HepG2 (cell line): ENCODE measurements around the gene IQCE. TPM values are rescaled to one million over a fixed set of nuclear protein-coding genes. Genes with fewer than 3 reads are reported as not detected.

Source experiments
- CTCF ChIP-seq: sonication (generic); formaldehyde crosslinking; IDR thresholded peaks from 2 replicates; pipeline ENCODE4 v1.5.0; 2020; ENCODE audit warnings: mild to moderate bottlenecking, missing genetic modification reagents, moderate library complexity
- EED ChIP-seq: sonication (generic); formaldehyde crosslinking; IDR thresholded peaks from 2 replicates; pipeline ENCODE4 v1.5.0; 2020; ENCODE audit warnings: mild to moderate bottlenecking, missing genetic modification reagents
- FOXK1 ChIP-seq: sonication (generic); formaldehyde crosslinking; IDR thresholded peaks from 2 replicates; pipeline ENCODE4 v1.4.0; 2020; ENCODE audit warnings: low read depth, missing genetic modification reagents, borderline replicate concordance
- HNF1B ChIP-seq: sonication (generic); formaldehyde crosslinking; IDR thresholded peaks from 2 replicates; pipeline ENCODE4 v1.5.1; 2020; ENCODE audit warnings: mild to moderate bottlenecking, moderate library complexity, missing genetic modification reagents
- JUNB ChIP-seq: sonication (generic); formaldehyde crosslinking; IDR thresholded peaks from 2 replicates; pipeline ENCODE4 v1.8.0; 2022; ENCODE audit warnings: missing genetic modification reagents, mild to moderate bottlenecking, borderline replicate concordance
- KDM2A ChIP-seq: sonication (generic); formaldehyde crosslinking; IDR thresholded peaks from 2 replicates; pipeline ENCODE4 v1.4.0; 2020; ENCODE audit warnings: low read depth, missing genetic modification reagents, borderline replicate concordance
- NFKB2 ChIP-seq: sonication (generic); formaldehyde crosslinking; IDR thresholded peaks from 2 replicates; pipeline ENCODE4 v1.4.0; 2020; ENCODE audit warnings: missing genetic modification reagents, borderline replicate concordance
- TEF ChIP-seq: sonication (generic); formaldehyde crosslinking; IDR thresholded peaks from 2 replicates; pipeline ENCODE4 v1.5.0; 2020; ENCODE audit warnings: missing genetic modification reagents
- TFAP4 ChIP-seq: sonication (generic); IDR thresholded peaks from 2 replicates; pipeline ENCODE4 v1.6.1; 2016; ENCODE audit warnings: low read depth, borderline replicate concordance
- ZNF18 ChIP-seq: sonication (generic); formaldehyde crosslinking; IDR thresholded peaks from 2 replicates; pipeline ENCODE4 v1.8.0; 2022; ENCODE audit warnings: mild to moderate bottlenecking, missing genetic modification reagents; ENCODE audit not compliant: insufficient replicate concordance
- ZNF225 ChIP-seq: sonication (generic); formaldehyde crosslinking; IDR thresholded peaks from 2 replicates; pipeline ENCODE4 v1.4.0; 2020; ENCODE audit warnings: mild to moderate bottlenecking, missing genetic modification reagents
- ZNF317 ChIP-seq: sonication (generic); formaldehyde crosslinking; IDR thresholded peaks from 2 replicates; pipeline ENCODE4 v1.5.0; 2020; ENCODE audit warnings: mild to moderate bottlenecking, missing genetic modification reagents
- ZNF383 ChIP-seq: sonication (generic); formaldehyde crosslinking; IDR thresholded peaks from 2 replicates; pipeline ENCODE4 v1.4.0; 2020; ENCODE audit warnings: missing genetic modification reagents, mild to moderate bottlenecking, borderline replicate concordance
- ZNF687 ChIP-seq: sonication (generic); formaldehyde crosslinking; IDR thresholded peaks from 2 replicates; pipeline ENCODE4 v1.5.1; 2020; ENCODE audit warnings: mild to moderate bottlenecking, missing genetic modification reagents, moderate library complexity
- polyA plus RNA-seq, 8 experiments: library from polyadenylated mRNA; depleted of rRNA in 3 of 8; stranded (reverse) in 7 of 8; unstranded in 1 of 8; fragments of >200 nt; fragmentation: Illumina TruSeq in 4 of 8; extraction: Trizol in 4 of 8; gene quantifications; 2 replicates each; pipeline versions ENCODE4 v1.2.1 to v1.2.3, GENCODE V29; 2011 to 2016; ENCODE audit warnings: low read depth in 4 of 8, missing spikeins in 1 of 8, mixed read lengths in 1 of 8; ENCODE audit not compliant: insufficient read depth in 1 of 8
- total RNA-seq, 5 experiments: library from RNA; depleted of rRNA; stranded (reverse); fragments of >200 nt; fragmentation: Illumina TruSeq; extraction: Trizol; gene quantifications; 2 replicates each; pipeline ENCODE4 v1.2.3, GENCODE V29; 2016; ENCODE audit warnings: low read depth in 1 of 5

The IQCE gene
- total and polyA plus RNA-seq, 2 of the 13 experiments (the other 11 are each of a cell fraction or from before 2014, with no cell fraction given): 1.5 to 2.5 TPM

- TF ChIP-seq CTCF (CRISPR knock-in tag) (peak; percentile 85), ZNF317 (0 out of 2 replicates have a peak, but pooled peaks have one; percentile 19), ZNF687 (CRISPR knock-in tag) (peak; percentile 72), ZNF225 (CRISPR knock-in tag) (no peak), NFKB2 (no peak), TFAP4 (no peak), EED (CRISPR knock-in tag) (no peak), ZNF18 (CRISPR knock-in tag) (no peak), HNF1B (CRISPR knock-in tag) (0 out of 2 replicates have a peak, but pooled peaks have one; percentile 19), FOXK1 (no peak), KDM2A (0 out of 2 replicates have a peak, but pooled peaks have one; percentile 44), JUNB (no peak), TEF (CRISPR knock-in tag) (no peak), ZNF383 (CRISPR knock-in tag) (no peak)
Observed at GRCh38 chr7:2566890-2567678, 8.3 kb downstream of the IQCE start (continued).
